Measurements from ENCODE around the gene ZRANB3. TPM values are rescaled to one million over a fixed set of nuclear protein-coding genes. Genes with fewer than 3 reads are reported as not detected.
"Not testable (repeated sequence)": the region's sequence is repeated elsewhere in the genome, so short reads cannot be mapped to it uniquely, and the experiment has no call there.

ZRANB3 gene
- total RNA-seq, 1 donor from 2014 or later, result 15.9 TPM

- DNase-seq, result no peak
These were observed 360.9 kb downstream of the ZRANB3 start for GRCh38 chr2:135169900-135170753.

DNA sequence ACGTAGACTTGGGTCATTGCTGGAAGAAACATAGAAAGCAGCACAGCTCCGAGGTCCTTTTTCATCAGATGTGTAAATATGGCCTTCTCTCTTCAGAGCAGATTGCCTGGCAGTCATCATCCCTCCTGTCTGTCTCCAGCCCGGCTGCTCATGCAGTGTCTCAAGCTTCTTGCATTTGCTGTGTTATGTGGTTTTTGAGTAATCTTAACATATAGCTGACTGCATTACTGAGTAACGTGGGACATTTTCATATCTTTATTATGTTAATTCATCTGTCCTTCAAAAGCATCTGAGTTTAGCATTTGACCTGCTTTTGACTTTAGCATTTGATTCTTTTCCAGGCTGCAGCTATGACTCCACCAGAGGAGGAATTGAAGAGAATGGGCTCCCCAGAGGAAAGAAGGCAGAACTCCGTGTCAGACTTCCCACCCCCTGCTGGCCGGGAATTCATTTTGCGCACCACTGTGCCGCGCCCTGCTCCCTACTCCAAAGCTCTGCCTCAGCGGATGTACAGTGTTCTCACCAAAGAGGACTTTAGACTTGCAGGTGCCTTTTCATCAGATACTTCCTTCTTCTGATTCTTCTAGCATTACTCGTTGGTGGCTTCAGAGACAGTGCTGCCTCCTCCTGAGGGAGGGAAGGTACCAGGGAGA, 362.7 kb downstream of the ZRANB3 start:
- DNase-seq, result no peak

DNA sequence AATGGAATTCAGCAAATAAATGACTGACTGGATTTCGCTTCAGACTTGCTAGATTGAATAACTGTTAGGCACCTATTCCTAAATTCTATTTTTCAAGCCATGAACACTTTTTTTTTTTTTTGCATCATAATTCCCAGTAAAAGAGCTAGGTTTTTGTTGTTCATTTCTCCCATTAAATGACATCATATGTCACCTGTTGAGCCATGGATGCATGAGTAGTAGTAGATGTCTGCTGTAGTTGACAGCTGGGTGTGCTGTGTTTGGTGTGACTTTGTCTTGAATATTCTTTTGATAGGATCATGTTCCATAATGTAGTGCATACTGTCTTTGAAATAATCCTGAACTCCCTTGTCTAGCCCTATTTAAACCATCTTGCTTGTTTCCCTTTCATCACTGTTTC, 363.7 kb downstream of the ZRANB3 start:
- DNase-seq, result no peak

- no peak for DNase-seq
These were observed 366.6 kb downstream of the ZRANB3 start for GRCh38 chr2:135164431-135164830.

GRCh38 chr2:135163901-135164300, 367.1 kb downstream of the ZRANB3 start:
- DNase-seq, result no peak

DNA sequence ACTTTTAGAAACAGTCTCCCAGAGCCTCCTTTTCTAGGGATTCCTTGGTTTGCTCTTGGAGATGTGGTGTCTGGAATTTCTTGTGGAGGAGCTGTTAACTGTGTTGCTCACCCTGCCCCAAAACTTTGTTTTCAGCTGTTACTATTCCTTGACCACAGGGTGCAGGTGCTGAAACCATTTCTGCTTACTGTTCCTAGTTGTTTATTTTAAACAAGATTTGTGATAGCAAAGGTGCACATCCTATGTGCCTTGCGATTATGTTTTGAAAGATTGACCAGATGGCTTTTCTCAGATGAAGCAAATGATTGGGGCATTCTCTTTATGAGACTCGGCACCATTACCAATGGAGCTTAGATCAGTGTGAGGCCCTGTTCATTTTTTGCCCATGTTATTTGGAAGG, 367.7 kb downstream of the ZRANB3 start:
- DNase-seq, result no peak

GRCh38 chr2:135162786-135163185, 368.2 kb downstream of the ZRANB3 start:
- DNase-seq, result no peak

GRCh38 chr2:135162377-135162776, 368.6 kb downstream of the ZRANB3 start:
- no peak for DNase-seq

DNA sequence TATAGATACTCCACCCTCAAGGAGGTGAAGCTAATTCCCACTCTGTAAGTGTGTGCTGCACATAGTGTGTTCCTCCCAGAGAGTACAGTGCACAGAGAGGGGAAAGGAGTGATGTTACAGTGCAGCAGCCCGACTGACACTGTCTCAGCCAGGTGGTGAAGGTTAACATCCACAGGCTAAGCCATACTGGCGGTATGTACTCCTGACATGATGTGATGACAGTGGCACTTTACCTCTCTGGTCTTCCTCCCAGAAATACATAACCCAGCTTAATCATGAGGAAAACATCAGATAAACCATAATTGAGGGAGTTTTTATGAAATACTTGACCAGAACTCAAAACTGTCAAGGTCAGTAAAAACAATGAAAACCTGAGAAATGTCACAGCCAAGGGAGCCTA, 371.8 kb downstream of the ZRANB3 start:
- no peak for DNase-seq

GRCh38 chr2:135157856-135158255, 373.2 kb downstream of the ZRANB3 start:
- no peak for DNase-seq

DNA sequence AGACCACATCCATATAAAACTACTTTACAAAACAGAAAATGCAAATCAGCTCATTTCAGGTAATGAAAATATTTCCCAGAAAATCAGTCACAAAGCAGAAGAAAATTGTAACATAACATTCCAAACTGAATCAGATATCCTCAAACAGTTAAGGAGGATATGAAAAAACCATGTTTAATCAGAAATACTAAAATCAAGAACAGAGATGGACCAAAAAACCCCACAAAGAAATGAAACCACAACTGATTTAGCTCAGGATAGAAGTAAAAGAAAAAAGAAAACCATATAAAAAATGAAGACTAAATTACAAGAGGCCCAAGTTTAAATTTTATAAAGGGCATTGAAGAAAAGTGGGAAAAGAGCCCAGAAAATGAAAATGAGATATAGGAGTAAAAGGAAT, 376.1 kb downstream of the ZRANB3 start:
- DNase-seq, result no peak

- no peak for DNase-seq
These were observed 378.7 kb downstream of the ZRANB3 start for GRCh38 chr2:135152361-135152760.

DNA sequence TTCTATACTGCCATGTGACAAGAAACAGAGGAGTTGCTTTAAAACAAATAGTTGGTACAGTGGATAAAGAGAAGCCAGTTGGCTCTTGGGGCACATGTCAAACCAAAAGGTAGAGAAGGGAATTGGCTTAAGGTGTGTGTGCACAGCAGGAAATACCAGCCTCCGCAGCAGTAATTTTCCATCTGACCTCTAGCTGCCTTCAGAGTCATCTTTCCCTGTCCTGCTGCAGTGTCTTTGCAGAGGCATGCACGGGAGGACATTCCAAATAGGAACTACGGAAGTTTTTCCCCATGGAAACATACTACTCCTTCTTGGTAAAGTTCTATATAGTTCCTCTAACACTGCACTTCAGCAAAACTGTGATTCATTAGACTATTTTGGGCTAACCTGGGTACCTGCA, 379.4 kb downstream of the ZRANB3 start:
- no peak for DNase-seq

DNA sequence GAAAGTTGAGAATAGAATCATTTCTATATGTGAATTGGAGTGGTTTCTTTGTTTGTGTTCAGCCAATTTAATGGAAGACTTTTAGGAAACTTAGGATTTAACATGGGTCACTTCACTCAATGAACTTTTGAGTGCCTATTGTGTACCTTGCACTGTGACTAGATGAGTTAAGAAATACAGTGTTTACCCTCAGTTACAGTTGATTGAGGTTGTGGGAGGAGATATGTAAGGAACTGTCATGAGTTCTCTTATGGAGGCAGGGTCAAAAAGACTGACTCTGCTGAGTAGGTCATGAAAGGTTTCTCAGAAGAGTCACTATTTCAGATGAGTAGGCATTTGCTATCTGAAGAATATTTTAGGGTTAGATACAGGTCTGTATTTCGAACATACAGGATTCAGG, 380.3 kb downstream of the ZRANB3 start:
- DNase-seq, result no peak

DNA sequence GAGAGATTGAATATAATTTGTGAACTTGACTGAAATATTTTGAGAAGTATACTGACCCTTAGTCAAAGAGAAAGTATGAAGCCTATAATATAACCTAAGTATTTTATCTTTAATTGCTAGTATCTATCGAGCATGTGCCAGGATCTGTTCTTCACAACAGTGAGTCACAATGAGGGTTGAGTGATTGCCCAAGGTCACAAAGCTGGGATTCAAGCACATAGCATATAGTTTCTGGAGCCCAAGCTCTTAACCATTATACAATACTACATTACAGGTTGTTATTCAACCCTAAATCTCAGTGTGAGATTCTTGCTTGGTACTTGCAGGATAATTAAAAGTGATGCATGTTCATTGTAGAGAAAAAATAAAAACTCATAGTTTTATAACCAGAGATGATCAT, 381.8 kb downstream of the ZRANB3 start:
- no peak for DNase-seq

DNA sequence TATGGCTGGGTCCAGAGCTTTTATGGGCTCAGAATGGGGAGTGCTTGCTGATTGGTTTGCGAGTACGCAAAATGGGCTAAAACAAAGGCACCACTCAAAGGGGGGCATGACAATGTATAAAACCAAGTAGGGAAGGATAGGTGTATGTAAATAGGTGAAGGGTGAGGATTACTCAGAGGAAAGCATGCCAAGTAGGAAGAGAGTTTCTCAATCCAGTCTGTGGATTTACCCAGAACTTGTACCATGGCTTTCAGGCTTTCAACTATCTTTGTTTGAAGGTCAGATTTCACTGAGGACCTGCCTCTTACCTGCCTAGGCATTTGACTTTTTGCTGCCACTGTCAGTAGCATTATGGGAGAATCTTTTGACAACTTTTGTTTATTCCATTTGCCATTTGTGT, 386.7 kb downstream of the ZRANB3 start:
- DNase-seq, result no peak

DNA sequence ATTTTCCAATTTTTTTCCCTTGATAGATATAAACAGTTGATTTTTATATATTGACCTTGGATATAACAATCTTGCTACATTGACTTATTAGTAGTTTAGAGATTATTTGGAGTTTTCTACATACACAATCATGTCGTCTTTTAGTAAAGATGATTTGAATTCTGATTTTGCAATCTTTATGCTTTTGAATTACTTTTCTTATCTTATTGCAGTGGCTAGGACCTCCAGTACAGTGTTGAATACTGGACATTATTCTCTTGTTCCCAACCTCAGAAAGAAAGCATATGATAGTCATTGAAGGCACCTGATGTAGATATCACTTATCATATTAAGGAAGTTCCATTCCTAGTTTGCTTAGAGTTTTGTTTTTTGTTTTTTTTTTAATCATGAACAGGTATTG, 388.7 kb downstream of the ZRANB3 start:
- no peak for DNase-seq

- no peak for DNase-seq
These were observed 390.4 kb downstream of the ZRANB3 start for GRCh38 chr2:135140606-135141005.

- DNase-seq, result no peak
These were observed 398.7 kb downstream of the ZRANB3 start for GRCh38 chr2:135132314-135132713.

DNA sequence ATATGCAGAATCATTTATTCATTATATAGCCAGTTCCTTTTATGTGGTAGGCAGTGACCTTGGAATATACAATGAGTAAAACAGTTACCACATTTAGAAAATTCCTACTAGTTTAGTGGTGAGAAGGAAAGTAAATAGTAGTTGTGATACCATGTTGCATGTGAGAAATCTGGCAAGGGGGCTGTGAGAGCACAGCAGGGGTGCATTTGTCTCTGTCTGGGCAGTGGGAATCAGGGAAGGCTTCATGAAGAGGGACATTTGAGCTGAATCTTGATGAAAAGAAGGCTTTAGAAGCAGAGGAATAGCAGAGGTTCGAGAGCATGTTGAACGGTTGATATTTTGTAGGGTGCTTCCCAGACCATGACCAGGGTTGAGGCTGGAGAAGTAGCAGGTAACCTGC, 400.3 kb downstream of the ZRANB3 start:
- no peak for DNase-seq

GRCh38 chr2:135125940-135126339, 405.1 kb downstream of the ZRANB3 start:
- no peak for DNase-seq

- no peak for DNase-seq
These were observed 405.8 kb downstream of the ZRANB3 start for GRCh38 chr2:135124924-135125886.

GRCh38 chr2:135121658-135122039, 409.4 kb downstream of the ZRANB3 start:
- not testable (repeated sequence) for DNase-seq

Data from tongue (tissue), 2 donors.